NCI-H748 treated with DMSO at 0.1 percent for 48 hours (cell line): ENCODE data around the gene YEATS4.

Source experiments
- DNase-seq: peaks from one replicate; lab custom pipeline; 2025; lab: John Stamatoyannopoulos, UW

Gene YEATS4

DNA sequence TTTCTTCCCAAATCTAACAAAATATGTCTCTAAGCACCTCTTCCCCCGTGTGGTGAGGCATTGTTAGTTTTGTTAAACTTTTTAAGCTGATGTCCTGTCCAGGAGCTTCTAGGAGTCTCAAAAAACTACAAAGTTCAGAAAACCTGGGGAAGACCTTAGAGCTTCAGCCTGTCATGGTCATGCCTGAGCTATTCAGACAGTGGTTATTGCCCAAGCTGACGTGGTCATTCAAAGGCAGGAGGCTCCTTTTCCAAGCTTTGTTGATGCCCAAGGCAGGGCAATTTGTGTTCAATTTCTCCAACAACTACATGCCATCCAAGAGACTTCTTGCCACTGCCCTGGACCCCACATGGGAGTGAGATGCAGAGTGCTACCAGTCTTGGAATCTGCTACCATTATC, 17.1 kb upstream of the YEATS4 start:
- no peak for DNase-seq

DNA sequence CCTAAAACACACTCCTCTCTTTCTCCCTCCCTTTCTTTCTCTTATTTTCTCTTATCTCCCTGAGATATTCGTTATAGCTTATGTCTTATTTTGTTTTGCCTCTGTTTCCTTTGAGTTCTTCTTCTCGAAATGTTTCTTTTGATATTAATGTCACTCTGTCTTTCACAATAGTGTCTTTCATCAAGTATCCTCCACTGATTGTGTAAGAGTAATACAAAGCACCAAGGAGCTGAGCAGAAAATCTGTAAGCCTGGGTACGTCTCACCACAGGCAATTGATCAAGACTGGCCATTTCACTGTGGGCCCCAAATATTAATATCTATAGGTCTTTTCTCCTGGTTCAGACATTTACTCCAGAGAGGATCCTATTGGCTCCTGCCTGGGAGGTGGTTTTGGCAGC, 16.2 kb upstream of the YEATS4 start:
- DNase-seq: no peak

DNA sequence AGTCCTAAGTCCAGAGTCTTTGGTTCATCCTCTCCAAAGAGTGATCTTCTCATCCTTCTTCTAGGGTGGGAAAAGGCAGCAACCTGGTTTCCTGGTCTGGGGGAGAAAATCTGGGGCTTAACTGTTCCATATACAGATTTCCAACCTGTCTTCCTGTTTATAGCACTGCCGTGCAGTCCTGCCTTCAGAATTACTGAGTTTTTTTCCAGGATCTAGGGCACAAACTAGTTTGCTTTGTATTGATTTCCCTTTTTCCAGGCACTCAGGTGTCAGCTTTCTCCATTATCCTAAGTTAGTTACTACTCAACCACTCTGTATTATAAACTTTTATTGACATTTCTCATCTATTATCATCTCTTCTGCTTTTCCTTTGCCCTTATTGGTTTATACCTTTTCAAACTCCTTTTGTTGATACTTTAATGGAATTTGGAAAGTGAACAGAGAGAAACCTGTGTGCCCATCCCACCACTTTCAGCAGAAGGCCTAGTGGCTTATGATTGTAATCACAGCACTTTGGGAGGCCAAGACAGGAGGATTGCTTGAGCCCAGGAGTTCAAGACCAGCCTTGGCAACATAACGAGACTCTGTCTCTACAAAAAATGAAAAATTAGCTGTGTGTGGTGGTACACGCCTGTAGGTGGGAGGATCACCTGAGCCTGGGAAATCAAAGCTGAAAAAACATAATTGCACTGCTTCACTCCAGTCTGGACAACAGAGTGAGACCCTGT, 15.5 kb upstream of the YEATS4 start:
- DNase-seq: no peak

DNA sequence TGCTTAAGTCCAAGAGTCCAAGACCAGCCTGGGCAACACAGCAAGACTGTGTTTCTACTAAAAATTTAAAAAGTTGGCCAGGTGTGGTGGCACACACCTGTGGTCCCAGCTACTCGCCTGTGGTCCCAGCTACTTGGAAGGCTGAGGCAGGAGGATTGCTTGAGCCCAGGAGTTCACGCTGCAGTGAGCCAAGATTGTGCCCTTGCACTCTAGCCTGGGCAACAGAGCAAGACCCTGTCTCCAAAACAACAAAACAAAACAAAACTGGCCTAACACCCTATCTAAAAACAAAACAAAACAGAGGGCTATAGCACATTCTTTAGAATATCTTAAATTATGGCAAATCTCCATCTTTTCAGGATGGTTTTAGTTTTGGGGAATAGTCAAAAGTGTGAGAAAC, 14.5 kb upstream of the YEATS4 start:
- DNase-seq: no peak

DNA sequence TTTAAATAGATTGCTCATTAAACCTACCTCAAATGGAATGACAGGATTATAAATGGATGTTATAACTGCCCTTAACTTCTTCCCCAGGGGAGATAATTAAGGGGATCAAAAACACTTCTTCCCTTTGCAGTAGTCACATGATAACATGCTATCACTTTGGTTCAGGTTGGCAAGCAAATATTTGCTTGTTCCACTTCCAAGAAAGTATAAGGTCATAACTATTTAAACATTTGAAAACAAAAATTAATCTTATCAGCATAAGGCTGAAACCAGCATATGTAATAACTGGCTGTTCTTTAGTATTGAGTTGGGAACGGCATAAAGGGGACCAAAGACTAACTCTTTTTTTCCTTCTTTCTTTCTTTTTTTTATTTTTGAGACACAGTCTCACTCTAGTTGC, 13.8 kb upstream of the YEATS4 start:
- no peak for DNase-seq

DNA sequence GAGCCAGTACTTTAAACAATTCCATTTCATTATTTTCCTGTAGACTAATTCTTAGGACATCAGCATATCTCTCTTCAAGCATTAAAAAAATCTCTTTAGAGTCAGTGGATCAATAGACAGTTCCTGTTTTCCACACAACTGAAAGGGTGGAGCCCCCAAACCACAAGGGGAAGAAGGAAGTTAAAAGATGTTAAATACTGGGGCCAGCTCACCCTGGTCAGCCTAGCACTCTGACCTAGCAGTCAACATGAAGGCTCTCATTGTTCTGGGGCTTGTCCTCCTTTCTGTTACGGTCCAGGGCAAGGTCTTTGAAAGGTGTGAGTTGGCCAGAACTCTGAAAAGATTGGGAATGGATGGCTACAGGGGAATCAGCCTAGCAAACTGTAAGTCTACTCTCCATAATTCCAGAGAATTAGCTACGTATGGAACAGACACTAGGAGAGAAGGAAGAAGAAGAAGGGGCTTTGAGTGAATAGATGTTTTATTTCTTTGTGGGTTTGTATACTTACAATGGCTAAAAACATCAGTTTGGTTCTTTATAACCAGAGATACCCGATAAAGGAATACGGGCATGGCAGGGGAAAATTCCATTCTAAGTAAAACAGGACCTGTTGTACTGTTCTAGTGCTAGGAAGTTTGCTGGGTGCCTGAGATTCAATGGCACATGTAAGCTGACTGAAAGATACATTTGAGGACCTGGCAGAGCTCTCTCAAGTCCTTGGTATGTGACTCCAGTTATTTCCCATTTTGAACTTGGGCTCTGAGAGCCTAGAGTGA, 11.2 kb upstream of the YEATS4 start, which contains the start of gene LYZ:
LYZ (plus strand) TSS at position 220 of the 777 bp plus-strand sequence; CDS start at position 248, 28 bp downstream.
- DNase-seq: no peak

DNA sequence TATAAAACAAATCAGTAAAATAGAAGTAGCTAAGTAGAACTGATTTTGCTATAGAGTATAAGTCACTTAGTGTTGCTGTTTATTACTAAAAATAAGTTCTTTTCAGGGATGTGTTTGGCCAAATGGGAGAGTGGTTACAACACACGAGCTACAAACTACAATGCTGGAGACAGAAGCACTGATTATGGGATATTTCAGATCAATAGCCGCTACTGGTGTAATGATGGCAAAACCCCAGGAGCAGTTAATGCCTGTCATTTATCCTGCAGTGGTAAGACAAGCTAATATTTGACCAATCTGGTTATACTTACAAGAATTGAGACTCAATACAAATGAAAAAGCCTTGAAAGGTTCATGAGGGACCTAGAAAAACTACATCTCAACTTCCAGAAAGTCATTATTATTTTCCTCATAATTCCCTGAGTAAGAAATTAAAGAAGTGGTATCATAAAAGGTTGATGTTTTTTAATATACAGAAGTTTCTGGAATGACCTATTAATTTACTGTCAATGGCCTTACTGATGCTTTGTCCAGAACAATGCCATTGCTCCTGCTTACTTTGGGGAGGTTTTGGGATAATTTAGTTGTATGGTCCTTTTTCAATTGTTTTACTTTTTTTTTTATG, 9.4 kb upstream of the YEATS4 start:
- DNase-seq: no peak

DNA sequence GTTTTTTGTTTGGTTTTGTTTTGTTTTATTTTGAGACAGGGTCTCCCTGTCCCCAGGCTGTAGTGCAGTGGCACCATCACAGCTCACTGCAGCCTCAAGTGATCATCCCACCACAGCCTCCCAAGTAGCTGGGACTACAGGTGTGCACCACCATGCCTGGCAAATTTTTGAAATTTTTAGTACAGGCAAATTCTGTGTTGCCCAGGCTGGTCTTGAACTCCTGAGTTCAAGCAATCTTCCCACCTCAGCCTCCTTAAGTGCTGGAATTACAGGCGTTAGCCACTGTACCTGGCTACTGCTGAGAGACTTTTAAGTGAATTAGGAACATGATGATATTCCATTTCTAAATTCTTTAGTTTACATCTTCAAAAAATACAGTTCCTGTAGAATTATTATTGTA, 8.8 kb upstream of the YEATS4 start:
- DNase-seq: no peak

DNA sequence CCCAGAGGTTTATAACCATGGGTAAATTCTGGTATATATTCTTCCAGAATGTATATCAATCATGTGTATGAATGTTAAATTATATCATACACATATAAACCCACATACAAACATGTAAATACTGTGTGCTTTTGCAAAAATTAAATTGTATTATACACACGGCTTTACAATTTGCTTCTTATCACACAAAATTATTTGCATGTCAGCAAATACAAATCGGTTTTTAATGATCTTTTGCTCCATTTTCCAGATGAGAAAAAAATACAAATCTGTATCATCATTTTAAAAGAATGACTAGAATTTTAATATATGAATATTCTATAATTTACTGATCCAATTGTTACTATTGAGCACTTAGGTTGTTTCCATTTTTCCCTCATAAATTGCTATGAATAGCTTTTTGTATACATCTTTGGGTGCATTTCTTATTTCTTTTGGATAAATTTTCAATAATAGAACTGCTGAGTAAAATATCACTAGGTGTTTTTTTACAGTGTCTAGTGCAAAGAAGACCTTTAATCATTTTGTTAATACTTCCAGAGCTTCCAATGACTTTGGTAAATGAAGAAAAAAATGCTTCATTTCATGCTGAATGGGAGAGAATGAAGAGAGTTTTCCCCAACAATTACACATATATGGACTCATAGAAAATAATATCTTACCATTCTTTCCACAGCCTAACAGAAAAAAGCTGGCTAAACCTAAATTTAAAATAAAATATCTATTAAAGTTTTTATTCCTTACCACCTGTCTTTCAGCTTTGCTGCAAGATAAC, 7.9 kb upstream of the YEATS4 start:
- DNase-seq: no peak

DNA sequence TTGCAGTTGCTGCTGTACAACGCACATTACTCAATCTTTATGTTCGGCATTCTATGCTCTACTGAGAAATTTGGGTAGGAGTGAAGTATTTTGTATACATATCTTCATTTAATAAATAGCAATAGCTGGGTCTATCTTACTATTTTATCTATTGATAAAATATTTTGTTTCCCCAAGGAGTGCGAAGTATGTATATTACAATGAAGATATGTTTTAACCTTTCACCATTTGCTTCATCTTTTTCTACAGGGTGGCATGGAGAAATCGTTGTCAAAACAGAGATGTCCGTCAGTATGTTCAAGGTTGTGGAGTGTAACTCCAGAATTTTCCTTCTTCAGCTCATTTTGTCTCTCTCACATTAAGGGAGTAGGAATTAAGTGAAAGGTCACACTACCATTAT, 6.6 kb upstream of the YEATS4 start:
- no peak for DNase-seq

DNA sequence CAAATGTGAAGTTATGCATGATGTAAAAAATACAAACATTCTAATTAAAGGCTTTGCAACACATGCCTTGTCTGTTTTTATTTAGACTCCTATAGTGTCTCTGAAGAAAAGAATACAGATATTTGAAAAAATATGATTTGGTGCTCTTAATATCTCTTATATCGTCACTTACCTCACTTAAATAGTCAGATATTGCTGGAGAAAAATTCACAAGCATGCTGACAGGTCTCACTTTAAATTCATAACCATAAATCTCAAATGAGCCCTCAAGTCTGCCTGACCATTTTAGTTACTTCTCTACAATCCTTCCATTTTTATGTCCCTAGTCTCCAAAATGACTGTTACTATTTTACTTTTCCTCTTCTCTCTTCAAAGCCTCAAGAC, 5.4 kb upstream of the YEATS4 start:
- DNase-seq: no peak

DNA sequence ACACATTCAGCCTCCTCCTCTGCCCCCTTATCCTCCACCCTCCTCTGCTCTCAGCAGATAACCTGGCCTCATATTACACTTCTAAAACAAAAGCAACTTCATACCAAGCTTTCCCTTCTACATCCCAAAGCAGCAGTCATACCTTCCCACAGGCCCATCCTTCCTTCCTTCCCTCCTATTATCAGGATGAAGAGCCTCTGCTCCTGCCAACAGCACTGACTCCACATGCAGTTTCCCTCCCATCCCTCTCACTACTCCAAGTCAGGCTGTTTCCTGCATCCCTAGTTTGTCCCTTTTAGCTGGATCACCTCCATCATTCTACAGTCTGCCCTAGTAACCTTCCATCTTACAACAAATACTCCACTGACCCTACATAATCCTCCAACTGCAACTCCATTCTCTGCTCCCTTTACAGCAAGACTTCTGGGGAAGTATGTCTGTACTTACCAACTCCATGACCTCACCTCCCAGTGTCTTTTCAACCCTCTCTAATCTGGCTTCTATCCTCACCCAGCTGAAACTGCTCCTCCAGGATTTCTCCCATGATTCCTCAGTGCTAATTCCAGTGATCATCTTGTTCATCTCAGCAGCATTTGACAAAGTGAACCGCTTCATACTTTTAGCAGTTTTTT, 4.9 kb upstream of the YEATS4 start:
- no peak for DNase-seq

DNA sequence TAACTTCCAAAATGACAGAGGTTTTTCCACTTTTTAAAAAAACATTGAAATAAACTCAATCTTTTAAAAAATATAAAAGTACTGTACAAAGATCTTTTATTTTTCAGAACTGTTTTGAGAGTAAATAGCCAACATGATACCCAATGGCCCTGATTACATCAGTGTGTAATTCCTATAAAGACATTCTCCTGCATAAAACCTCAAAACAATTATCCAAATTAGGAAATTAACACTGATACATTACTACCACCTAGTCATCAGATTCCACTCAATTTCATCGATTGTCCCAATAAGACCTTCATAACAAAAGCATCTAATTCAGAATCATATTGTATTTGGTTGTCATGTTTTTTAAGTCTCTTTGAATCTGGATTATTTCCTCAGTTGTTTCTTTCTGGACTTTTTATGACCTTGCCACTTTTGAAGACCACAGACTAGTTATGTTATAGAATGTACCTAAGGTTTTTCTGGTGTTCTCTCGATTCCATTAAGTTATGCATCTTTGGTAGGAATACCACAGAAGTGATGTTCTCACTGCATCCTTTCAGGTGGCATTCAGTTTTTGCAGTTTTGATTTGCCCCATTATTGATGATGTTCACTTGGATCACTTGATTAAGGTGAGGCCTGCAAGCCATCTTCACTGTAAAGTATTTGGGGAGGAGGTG, 4.0 kb upstream of the YEATS4 start:
- no peak for DNase-seq

DNA sequence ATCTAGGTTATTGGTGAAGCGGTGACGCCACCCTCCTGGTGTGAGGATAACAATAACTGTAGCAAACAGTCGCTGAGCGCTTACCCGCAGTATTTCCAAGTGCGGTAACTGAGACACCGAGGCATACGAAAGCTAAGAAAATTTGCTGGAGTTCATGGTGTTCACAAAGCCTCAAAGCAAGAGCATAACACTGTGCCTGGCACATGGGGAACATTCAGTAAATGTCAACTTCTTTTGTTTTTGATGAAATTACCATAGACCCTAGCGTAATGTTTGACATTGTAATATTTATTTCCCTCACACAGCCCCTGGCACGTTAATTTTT, 767 bp downstream of the YEATS4 start:
- no peak for DNase-seq

DNA sequence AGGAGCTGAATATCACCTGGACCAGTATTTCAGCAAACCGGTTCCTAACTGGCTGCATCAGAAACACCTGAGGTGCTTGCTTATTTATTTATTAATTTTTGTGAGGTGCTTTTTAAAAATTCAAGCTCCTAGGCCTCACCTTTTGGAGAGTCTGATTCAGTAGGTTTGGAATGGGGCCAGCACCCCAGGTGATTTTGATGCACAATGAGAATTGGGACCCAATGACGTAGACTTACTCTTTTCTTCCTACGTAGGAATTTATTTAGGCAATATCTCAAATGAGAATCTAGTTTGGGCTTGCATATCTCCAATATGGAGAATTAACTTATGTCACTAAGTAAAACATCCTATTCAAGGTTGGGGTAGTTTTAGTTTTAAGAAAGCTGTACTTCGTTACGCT, 7.3 kb downstream of the YEATS4 start:
- no peak for DNase-seq

DNA sequence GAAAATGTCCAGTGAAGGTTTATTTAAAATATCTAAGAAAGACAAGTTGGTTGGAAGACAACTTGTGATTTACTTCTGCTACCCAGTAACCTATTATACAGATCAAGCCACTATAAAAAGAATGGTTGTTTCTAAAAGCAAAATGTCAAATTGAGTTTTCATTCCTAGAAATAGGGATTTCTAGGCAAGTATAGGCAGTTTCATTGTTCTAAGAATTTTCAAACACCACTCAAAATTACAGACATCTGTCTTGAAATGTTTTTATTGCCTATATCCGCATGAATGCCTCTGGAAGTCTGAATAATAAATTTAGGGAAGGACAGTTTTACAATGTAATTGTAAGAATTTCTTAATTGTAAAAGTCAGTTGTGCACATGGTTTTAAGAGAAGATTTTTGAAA, 8.6 kb downstream of the YEATS4 start:
- DNase-seq: no peak

DNA sequence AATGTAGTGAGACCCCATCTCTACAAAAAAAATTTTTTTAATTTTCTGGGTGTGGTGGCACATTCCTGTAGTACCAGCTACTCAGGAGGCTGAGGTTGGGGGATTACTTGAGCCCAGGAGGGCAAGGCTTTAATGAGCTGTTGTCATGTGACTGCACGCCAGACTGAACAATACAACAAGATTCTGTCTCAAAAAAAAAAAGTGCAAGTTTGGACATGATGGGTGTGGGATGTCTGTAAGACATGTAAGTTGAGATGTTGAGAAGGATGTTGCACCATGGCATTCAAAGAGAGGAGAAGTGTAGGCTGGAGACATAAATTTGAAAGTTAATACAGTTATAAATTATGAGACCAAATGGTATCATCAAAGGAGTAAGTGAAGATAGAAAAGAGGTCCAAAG, 23.5 kb downstream of the YEATS4 start:
- no peak for DNase-seq

DNA sequence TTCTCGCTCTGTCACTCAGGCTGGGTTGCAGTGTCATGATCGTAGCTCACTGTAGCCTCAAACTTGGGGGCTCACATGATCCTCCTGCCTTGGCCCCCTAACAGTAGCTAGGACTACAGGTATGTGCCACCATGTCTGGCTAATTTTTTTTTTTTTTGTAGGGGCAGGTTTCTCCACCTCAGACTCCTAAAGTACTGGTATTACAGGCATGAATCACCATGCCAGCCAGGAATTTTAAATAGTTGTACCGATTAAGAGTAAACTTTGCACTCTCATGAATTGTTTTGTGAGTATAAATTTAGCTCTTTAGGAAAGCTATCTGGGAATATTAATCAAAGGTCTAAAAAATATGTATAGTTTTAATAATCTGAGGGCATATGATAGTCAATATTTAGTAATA, 25.5 kb downstream of the YEATS4 start:
- no peak for DNase-seq

DNA sequence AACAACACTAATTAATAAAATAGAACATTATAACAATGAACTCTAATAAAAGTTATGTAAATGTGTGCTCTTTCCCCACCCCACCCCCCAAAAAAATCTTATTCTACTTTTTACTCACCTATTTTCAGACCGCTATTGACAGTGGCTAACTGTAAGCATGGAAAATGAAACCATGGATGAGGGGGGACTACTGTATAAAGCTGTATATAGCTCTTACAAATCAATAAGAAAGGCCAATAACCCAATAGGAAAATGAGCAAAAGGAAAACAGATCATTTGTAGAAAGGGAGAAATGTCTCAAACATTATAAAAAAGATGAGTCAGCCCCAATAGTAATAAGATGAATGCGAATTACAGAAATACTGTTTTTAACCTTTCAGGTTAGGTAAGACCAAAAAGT, 27.4 kb downstream of the YEATS4 start:
- DNase-seq: no peak

DNA sequence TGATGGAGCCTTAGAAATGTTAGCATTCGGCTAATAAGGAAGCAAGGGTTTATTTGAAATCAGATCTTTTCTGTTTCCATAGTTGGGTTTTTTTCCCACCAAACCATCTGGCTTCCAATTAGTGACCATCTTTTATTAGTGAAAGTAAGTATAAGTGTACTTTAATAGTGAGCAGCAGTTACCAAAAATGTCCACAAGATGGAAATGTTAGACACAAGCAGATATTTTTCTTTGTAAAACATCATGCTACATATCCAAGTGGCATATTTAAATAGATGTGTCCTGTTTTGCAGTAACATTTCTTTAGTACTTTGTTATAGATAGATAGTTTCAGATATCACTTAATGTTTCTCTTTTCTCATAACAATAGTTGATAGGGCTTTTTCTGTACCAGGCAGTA, 28.8 kb downstream of the YEATS4 start:
- DNase-seq: peak; percentile 1

DNA sequence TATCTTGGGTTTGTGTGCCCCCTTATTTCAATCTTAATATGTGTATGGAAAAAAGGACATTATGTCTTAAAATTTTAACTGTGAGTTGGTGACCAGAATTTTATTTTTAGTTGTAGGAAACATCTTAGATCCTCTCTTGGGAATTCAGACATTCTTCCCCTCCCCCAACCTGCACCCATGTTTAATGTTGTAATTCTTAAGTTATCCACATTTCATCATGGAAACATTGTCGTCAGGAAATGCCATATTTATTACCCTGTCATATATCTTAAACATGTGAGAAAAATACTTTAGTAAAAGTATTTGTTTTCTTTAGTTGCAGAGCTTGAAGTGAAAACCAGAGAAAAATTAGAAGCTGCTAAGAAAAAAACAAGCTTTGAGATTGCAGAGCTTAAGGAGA, 30.3 kb downstream of the YEATS4 start:
- DNase-seq: no peak
